T-helper 2 cell treated with Interferon-gamma antibody and Interleukin-4, amounts not matched to agents 100 ng/mL and 5 ng/mL, for 36 hours (primary cell): Measurements from ENCODE around the gene SVIL. TPM values are rescaled to one million over a fixed set of nuclear protein-coding genes. Genes with fewer than 3 reads are reported as not detected.
"Not testable (repeated sequence)": the region's sequence is repeated elsewhere in the genome, so short reads cannot be mapped to it uniquely, and the experiment has no call there.

Source experiments
- intact Hi-C: fragments of 100-400 bp; cut with micrococcal nuclease; formaldehyde crosslinking; loops from one replicate; pipeline ENCODE4 v1.15.1; 2023
- total RNA-seq: library from RNA; stranded (reverse); gene quantifications from 2 replicates; pipeline ENCODE4 v1.2.3, GENCODE V29; 2022

The SVIL gene
- total RNA-seq, 1 donor from 2014 or later, result 18.3 TPM

DNA sequence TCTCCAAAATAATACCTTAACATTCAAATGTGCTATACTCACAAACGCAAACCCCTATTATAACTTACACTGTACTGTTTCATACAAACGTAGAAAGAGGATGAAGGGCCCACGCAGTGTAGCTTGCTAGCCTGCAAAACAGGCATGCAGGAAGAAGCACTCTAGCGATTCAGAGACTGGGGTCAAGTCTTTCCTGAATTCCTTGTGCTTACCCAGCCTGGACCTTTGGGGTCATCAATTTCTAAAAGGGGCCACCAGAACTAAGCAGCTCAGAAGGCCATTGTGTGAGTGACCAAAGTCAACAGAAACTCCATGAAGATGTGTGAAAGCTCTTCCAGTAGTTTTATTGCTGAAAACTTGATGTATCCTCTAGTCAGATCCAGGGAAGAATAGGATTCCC, 111.9 kb downstream of the SVIL start:
- intact Hi-C loops, result no loop called here

DNA sequence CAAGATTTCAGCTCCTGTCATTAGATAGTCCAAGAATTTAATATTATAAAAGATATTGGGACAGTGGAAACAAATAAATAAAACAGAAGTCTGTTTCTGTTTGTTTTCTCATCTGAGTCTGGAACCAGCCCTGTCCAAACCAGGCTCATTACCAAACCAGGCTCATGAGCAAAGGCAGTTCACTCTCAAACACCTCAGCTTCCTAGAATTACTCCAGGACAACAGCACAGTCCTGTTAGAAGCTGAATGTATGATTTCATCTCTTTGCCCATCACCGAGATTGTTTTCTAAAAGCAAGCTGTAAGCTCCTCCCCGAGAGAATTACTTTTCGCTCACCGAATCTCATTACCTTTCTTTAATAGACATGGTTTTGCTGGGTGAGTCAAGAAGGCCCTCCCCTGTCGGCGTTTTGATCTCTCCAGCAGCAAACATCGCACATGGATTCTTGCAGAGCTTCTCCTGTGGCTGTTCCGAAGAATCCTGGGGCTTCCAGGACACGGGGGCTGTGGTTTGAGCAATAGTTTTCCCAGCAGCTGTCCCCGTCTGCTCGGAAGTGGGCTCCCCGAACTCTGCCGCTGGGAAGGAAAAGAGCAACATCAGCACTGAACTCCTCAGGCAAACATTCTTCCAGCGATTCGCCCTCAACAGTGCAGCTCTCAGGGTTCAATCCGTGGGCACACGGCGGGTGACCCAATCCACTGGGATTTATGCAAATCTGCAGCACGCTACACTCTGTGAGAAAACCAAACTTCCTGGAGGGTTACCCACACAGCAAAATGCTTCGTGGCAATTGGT, 112.5 kb downstream of the SVIL start:
- intact Hi-C loops, result no loop called here

DNA sequence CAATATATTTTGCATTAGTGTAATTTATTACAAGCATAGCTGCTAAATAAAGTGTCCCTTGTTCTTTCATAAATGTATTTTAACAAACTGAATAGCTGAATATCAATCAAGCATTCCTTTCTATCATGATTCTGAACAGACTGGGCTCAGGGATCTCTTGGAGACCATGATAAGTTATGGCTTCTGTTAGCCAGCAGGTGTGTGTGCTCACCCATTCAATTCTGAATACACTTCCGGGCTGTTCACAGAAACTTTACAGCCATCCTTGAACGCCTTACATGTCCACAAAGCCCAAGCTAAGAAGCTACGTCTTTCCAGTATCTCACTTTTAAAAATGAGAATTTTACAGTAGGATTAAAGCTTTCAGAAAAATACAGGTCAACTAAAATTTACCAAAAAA, 115.1 kb downstream of the SVIL start:
- intact Hi-C loops, result loop anchor here (10.0 kb wide), 1 partner anchor 75 kb away; no protein-coding TSS in a partner anchor

- intact Hi-C loops, result loop anchor here (10.0 kb wide), 1 partner anchor 77 kb away; no protein-coding TSS in a partner anchor
Observed at GRCh38 chr10:29517352-29517923, 117.3 kb downstream of the SVIL start.

- intact Hi-C loops, result loop anchor here (10.0 kb wide), 1 partner anchor 78 kb away; no protein-coding TSS in a partner anchor
Observed at GRCh38 chr10:29516309-29516932, 118.3 kb downstream of the SVIL start.

GRCh38 chr10:29515879-29516278, 118.9 kb downstream of the SVIL start:
- intact Hi-C loops, result loop anchor here (10.0 kb wide), 1 partner anchor 79 kb away; no protein-coding TSS in a partner anchor

- intact Hi-C loops, result loop anchor here (10.0 kb wide), 1 partner anchor 80 kb away; no protein-coding TSS in a partner anchor
Observed at GRCh38 chr10:29515104-29515503, 119.7 kb downstream of the SVIL start.

GRCh38 chr10:29514306-29514705, 120.5 kb downstream of the SVIL start:
- intact Hi-C loops, result loop anchor here (10.0 kb wide), 1 partner anchor 80 kb away; no protein-coding TSS in a partner anchor

- intact Hi-C loops, result loop anchor here (2.0 to 10.0 kb wide), 2 partner anchors 82 to 222 kb away; no protein-coding TSS in a partner anchor
Observed at GRCh38 chr10:29512425-29512974, 122.3 kb downstream of the SVIL start.

DNA sequence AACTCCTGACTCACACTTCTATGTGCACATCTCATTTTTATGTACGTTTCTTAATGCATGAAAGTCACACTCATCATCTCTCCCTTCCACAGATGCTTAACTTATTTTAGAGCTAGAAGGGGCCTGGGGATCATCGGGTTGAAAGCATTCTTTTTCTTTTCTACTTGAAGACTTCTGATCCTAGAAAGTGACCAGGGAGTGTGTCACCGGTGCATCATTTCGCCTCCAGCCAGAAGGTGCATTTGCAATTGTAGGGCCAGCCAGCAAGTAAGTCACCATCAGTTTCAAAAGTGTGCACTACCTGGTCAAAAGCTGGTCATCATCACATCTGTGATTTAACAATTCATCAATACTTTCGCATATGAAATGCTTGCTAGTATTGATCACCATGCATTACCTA, 123.0 kb downstream of the SVIL start:
- intact Hi-C loops, result loop anchor here (2.0 to 10.0 kb wide), 2 partner anchors 83 to 223 kb away; no protein-coding TSS in a partner anchor

- intact Hi-C loops, result loop anchor here (10.0 kb wide), 1 partner anchor 84 kb away; no protein-coding TSS in a partner anchor
Observed at GRCh38 chr10:29510483-29511157, 124.2 kb downstream of the SVIL start.

- intact Hi-C loops, result no loop called here
Observed at GRCh38 chr10:29508554-29509244, 126.1 kb downstream of the SVIL start.

- intact Hi-C loops, result not testable (repeated sequence)
Observed at GRCh38 chr10:29507750-29508149, 127.0 kb downstream of the SVIL start.

DNA sequence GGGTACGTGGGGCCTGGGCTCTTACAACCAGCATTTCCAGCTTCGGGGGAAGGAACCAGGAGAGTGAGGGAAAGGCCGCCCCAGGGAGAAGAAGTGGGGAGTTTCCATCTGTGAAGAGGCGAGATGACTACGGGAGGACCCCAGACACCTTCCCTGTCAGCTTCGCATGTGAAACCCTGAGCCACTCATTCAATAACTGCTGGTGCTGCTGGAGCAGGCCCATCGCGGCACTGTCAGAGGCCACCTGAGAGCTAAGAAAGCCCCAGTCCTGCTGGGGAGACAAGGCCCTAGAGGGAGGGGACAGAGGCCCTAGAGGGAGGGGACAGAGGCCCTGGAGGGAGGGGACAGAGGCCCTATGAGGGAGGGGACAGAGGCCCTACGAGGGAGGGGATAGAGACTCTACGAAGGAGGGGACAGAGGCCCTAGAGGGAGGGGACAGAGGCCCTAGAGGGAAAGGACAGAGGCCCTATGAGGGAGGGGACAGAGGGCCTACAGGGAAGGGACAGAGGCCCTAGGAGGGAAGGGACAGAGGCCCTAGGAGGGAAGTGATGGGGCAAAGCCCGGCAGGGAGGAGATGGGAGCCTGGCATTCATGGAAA, 128.3 kb downstream of the SVIL start:
- intact Hi-C loops, result not testable (repeated sequence)

DNA sequence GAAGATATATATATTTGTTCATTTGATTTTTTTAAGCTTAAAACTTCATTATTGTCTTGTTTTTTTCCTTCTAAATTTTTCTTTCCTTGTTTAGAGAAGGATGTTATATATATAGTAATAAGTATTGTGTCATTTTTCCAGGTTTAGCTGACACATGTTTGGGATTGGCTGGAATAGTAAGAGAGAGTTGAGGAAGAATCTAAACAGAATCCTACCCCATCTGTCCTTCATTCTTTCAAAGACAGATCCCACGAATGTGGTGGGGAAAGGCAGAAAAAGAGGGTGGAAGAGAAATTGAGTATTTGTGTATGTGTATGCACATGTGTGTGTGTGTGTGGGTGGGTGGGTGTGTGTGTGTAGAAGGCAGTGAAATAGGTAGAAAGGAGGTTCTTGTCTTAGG, 132.4 kb downstream of the SVIL start:
- intact Hi-C loops, result no loop called here

DNA sequence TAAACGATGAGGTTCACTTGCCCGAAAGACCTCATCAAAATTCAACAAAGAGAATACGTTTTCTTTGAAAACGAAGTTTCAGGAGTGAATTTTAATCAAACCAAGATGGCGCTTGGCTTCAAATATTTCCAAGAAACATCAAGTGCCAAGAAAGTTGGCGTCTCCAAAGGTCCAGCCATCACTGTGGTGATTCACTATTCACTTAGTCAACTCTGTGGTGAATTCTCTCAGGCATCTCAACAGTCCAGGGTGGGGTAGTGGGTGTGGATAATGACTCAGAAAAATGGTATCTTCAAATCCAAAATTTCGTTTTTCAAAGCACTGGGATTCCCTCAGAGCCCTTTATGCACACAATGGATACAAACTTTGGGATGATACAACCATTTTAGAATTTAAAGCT, 133.1 kb downstream of the SVIL start:
- intact Hi-C loops, result no loop called here

- intact Hi-C loops, result loop anchor here (5.0 kb wide), 2 partner anchors 53 to 123 kb away; no protein-coding TSS in a partner anchor
Observed at GRCh38 chr10:29499993-29500537, 134.7 kb downstream of the SVIL start.

GRCh38 chr10:29496341-29497162, 138.2 kb downstream of the SVIL start:
- intact Hi-C loops, result loop anchor here (5.0 kb wide), 2 partner anchors 49 to 119 kb away; no protein-coding TSS in a partner anchor
